ENCODE data around the gene ABHD16B.

ABHD16B gene

GRCh38 chr20:63856098-63856511, 5.2 kb upstream of the ABHD16B start:
- Histone ChIP-seq H3K27ac (no peak overlapping the region), H3K4me3 (no peak overlapping the region)
- no peak for DNase-seq (ENCODE audit: low spot score)
- no peak for TF ChIP-seq CTCF (IDR thresholded peaks at IDR 0.05)

GRCh38 chr20:63857764-63858392, 3.4 kb upstream of the ABHD16B start:
- Histone ChIP-seq H3K4me3 (no peak overlapping the region), H3K27ac (no peak overlapping the region)
- DNase-seq (ENCODE audit: low spot score): no peak
- TF ChIP-seq CTCF (IDR thresholded peaks at IDR 0.05): no peak

- DNase-seq (ENCODE audit: low spot score): no peak
- no peak for TF ChIP-seq CTCF (IDR thresholded peaks at IDR 0.05)
- peak overlapping the region in 1 of 2 donors; percentile 49 for H3K27ac ChIP-seq
- H3K4me3 ChIP-seq: no peak overlapping the region
Measured at GRCh38 chr20:63858393-63859165, 2.7 kb upstream of the ABHD16B start.

- H3K4me3 ChIP-seq: no peak overlapping the region
- no peak for DNase-seq (ENCODE audit: low spot score)
- TF ChIP-seq CTCF (IDR thresholded peaks at IDR 0.05): no peak
- H3K27ac ChIP-seq: peak overlapping the region in 1 of 2 donors; percentile 22
Measured at GRCh38 chr20:63859166-63859699, 2.1 kb upstream of the ABHD16B start.

- no peak for DNase-seq (ENCODE audit: low spot score)
- no peak for TF ChIP-seq CTCF (IDR thresholded peaks at IDR 0.05)
- Histone ChIP-seq H3K27ac (no peak overlapping the region), H3K4me3 (no peak overlapping the region)
Measured at GRCh38 chr20:63860325-63861051, 810 bp upstream of the ABHD16B start.

- no peak for TF ChIP-seq CTCF (IDR thresholded peaks at IDR 0.05)
- H3K27ac ChIP-seq: no peak overlapping the region
- H3K4me3 ChIP-seq: no peak overlapping the region
- no peak for DNase-seq (ENCODE audit: low spot score)
Measured at GRCh38 chr20:63861981-63862901, 943 bp downstream of the ABHD16B start.

Data from coronary artery (tissue), 2 donors.